ENCODE measurements around the gene CBLN1.
"Not testable (repeated sequence)": the region's sequence is repeated elsewhere in the genome, so short reads cannot be mapped to it uniquely, and the experiment has no call there.

- TF ChIP-seq EP300, CTCF (IDR thresholded peaks at IDR 0.05): not testable (repeated sequence)
Measured at GRCh38 chr16:49228335-49228734, 53.3 kb downstream of the CBLN1 start.

Data from suprapubic skin (tissue), 3 donors.